ENCODE results near the gene FNIP2. TPM values are rescaled to one million over a fixed set of nuclear protein-coding genes. Genes with fewer than 3 reads are reported as not detected.

The FNIP2 gene
- total RNA-seq, 3 donors from 2014 or later = 61.8 to 94.1 (median 73.4) TPM

DNA sequence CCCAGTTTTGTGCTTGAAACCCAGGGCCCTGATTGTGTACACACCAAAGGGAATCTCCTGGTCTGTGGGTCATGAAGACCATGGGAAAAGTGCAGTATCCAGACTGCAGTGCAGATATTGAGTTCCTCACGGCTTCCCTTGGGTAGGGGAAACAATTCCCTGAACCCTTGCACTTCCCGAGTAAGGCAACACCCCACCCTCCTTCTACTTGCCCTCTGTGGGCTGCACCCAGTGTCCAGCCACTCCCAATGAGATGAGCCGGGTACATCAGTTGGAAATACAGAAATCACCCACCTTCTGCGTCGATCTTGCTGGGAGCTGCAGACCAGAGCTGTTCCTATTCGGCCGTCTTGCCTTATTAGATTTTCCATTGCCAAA is 134.2 kb downstream of the FNIP2 start:
- ATAC-seq (no peak), DNase-seq (no peak)
- H3K36me3 ChIP-seq (ENCODE audit: low read depth) = no peaks in the 10 kb centered on the region
- intact Hi-C loops (cut with DNase I, micrococcal nuclease) = no loop called here
- H3K4me1 ChIP-seq (ENCODE audit: low read depth) = no peaks in the 10 kb centered on the region
- H3K4me3 ChIP-seq = no peak overlapping the region
- H3K9me3 ChIP-seq = no peaks in the 10 kb centered on the region
- TF ChIP-seq, protein P1, sequence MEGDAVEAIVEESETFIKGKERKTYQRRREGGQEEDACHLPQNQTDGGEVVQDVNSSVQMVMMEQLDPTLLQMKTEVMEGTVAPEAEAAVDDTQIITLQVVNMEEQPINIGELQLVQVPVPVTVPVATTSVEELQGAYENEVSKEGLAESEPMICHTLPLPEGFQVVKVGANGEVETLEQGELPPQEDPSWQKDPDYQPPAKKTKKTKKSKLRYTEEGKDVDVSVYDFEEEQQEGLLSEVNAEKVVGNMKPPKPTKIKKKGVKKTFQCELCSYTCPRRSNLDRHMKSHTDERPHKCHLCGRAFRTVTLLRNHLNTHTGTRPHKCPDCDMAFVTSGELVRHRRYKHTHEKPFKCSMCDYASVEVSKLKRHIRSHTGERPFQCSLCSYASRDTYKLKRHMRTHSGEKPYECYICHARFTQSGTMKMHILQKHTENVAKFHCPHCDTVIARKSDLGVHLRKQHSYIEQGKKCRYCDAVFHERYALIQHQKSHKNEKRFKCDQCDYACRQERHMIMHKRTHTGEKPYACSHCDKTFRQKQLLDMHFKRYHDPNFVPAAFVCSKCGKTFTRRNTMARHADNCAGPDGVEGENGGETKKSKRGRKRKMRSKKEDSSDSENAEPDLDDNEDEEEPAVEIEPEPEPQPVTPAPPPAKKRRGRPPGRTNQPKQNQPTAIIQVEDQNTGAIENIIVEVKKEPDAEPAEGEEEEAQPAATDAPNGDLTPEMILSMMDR (IDR thresholded peaks at IDR 0.05) = no peak

- no peak for DNase-seq
- intact Hi-C loops (cut with DNase I, micrococcal nuclease) = no loop called here
- Histone ChIP-seq H3K4me3 (no peak overlapping the region), H3K4me1 (ENCODE audit: low read depth) (no peaks in the 10 kb centered on the region), H3K36me3 (ENCODE audit: low read depth) (no peaks in the 10 kb centered on the region), H3K9me3 (no peaks in the 10 kb centered on the region)
- TF ChIP-seq, protein P1 (IDR thresholded peaks at IDR 0.05) = no peak
- no peak for ATAC-seq
These were observed 134.7 kb downstream of the FNIP2 start for GRCh38 chr4:158903472-158904043.

DNA sequence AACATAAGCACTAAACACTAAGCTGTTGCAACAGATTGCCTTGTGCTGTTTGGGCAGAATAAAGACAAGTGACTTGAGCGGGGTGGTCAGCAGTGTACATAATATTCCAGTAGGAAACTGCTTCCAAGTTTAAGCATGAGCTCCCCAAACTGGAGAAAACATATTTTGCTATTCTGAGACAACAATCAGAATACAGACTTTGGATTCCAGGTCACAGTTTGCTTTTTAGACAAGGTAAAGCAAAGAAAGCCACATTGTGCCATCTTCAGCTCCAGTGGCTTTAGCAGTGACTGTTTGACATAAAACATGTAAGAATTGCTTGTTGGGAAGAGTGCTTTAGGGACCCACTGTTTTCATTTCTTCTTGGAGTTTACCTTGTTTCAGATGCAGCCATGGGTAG is 136.0 kb downstream of the FNIP2 start:
- Histone ChIP-seq H3K4me1 (ENCODE audit: low read depth) (no peaks in the 10 kb centered on the region), H3K36me3 (ENCODE audit: low read depth) (no peaks in the 10 kb centered on the region), H3K4me3 (no peak overlapping the region), H3K9me3 (no peaks in the 10 kb centered on the region)
- DNase-seq (no peak), ATAC-seq (no peak)
- TF ChIP-seq, protein P1 (IDR thresholded peaks at IDR 0.05) = no peak
- intact Hi-C loops (cut with DNase I, micrococcal nuclease) = no loop called here

DNA sequence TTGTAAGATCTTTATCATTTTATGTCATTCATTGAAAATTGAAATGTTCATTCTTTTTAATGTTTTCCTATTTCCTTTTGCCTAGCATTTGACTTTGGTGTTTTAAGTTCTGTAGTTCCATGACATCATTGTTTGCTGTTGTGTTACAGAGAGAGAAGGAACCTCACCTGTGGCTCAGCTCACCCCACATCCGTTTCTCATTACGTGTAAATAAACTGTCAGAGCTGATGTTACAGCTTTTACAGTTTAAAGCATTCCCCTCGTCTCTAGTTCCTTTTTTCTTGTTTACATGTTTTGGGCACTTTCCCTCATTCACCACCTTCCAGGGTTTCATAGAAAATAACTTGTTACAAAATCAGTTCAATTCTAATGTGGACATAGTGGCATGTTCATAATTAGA is 137.2 kb downstream of the FNIP2 start:
- DNase-seq (no peak), ATAC-seq (no peak)

DNA sequence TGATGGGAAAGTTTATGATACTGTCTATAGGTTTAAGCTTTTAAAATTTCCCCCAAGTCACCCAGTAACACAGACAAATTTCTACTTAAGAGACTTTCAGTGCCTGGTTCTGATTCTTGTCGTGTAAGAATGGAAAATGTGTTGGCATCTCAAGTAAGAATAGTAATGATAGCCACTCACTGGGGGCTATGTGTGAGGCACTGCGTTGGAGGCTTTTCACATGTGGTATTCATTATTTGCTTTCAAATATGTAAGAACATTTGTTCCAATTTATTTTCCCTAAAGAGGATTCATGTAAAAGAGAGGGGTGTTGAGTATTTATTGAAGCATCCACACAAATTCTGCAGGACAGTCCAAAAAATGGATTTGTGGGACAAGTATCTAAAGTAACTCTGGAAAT is 143.6 kb downstream of the FNIP2 start:
- intact Hi-C loops (cut with DNase I, micrococcal nuclease) = no loop called here
- ATAC-seq (no peak), DNase-seq (no peak)
- H3K36me3 ChIP-seq (ENCODE audit: low read depth) = no peaks in the 10 kb centered on the region
- no peaks in the 10 kb centered on the region for H3K4me1 ChIP-seq (ENCODE audit: low read depth)
- no peak overlapping the region for H3K4me3 ChIP-seq
- no peaks in the 10 kb centered on the region for H3K9me3 ChIP-seq
- TF ChIP-seq, protein P1 (IDR thresholded peaks at IDR 0.05) = no peak

More for the DNA sequence above, 137.2 kb downstream of the FNIP2 start:
- TF ChIP-seq, protein P1 (IDR thresholded peaks at IDR 0.05) = no peak
- intact Hi-C loops (cut with DNase I, micrococcal nuclease) = no loop called here
- Histone ChIP-seq H3K36me3 (ENCODE audit: low read depth) (no peaks in the 10 kb centered on the region), H3K9me3 (no peaks in the 10 kb centered on the region), H3K4me3 (no peak overlapping the region), H3K4me1 (ENCODE audit: low read depth) (no peaks in the 10 kb centered on the region)

DNA sequence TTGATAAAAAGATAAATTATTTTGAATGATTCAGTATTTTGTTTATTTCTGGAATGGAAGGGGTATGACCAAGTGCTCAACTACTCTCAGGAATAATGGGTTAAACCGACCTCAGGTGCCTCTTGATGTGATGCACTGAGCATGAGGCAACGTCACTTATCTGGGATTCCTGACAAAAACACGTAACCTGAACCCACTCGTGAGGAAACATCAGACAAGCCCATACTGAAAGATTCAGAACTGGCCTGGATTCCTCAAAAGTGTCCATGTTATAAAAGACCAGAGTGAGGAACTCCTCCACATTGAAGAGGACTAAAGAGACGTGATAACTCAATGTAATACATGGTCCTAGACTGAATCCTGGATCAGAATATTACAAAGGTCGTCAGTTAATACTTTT is 144.0 kb downstream of the FNIP2 start:
- Histone ChIP-seq H3K36me3 (ENCODE audit: low read depth) (no peaks in the 10 kb centered on the region), H3K4me1 (ENCODE audit: low read depth) (no peaks in the 10 kb centered on the region), H3K4me3 (no peak overlapping the region), H3K9me3 (no peaks in the 10 kb centered on the region)
- ATAC-seq = no peak
- intact Hi-C loops (cut with DNase I, micrococcal nuclease) = no loop called here
- no peak for DNase-seq
- TF ChIP-seq, protein P1 (IDR thresholded peaks at IDR 0.05) = no peak
